GM23248 (cell line): ENCODE measurements around the gene OR2Y1. TPM values are rescaled to one million over a fixed set of nuclear protein-coding genes. Genes with fewer than 3 reads are reported as not detected.
"Not testable (repeated sequence)": the region's sequence is repeated elsewhere in the genome, so short reads cannot be mapped to it uniquely, and the experiment has no call there.

Experiments used
- DNase-seq: peaks from one replicate; pipeline ENCODE4 v3.0.0-alpha.2; 2015
- H2AFZ ChIP-seq: fragments of 200-600 bp; sonication (generic); 2 replicates; pipeline ENCODE4 v1.6.1; 2016; ENCODE audit warnings: antibody characterized with exemption
- H3F3A ChIP-seq: fragments of 200-600 bp; sonication (generic); 2 replicates; pipeline ENCODE4 v1.6.1; 2016; ENCODE audit warnings: mild to moderate bottlenecking, antibody characterized with exemption, mixed run types; ENCODE audit not compliant: insufficient read depth
- H3K27ac ChIP-seq: fragments of 200-600 bp; sonication (generic); 2 replicates; pipeline ENCODE4 v1.5.1; 2016; ENCODE audit warnings: mild to moderate bottlenecking
- H3K27me3 ChIP-seq: fragments of 200-600 bp; sonication (generic); replicated peaks from 2 replicates; pipeline ENCODE4 v1.6.1; 2016; ENCODE audit warnings: mild to moderate bottlenecking; ENCODE audit not compliant: insufficient read depth
- H3K36me3 ChIP-seq: fragments of 200-600 bp; sonication (generic); 2 replicates; pipeline ENCODE4 v1.6.1; 2016; ENCODE audit warnings: low read depth, mild to moderate bottlenecking
- H3K4me1 ChIP-seq: fragments of 200-600 bp; sonication (generic); 2 replicates; pipeline ENCODE4 v1.6.1; 2016; ENCODE audit warnings: mild to moderate bottlenecking; ENCODE audit not compliant: insufficient read depth
- H3K4me2 ChIP-seq: fragments of 200-600 bp; sonication (generic); one replicate; pipeline ENCODE4 v1.6.1; 2016; ENCODE audit warnings: mild to moderate bottlenecking; ENCODE audit not compliant: unreplicated experiment
- H3K4me3 ChIP-seq: fragments of 200-600 bp; sonication (generic); 2 replicates; pipeline ENCODE4 v1.5.1; 2016; ENCODE audit warnings: mild to moderate bottlenecking
- H3K79me2 ChIP-seq: fragments of 200-600 bp; sonication (generic); 2 replicates; pipeline ENCODE4 v1.6.1; 2016; ENCODE audit warnings: mild to moderate bottlenecking; ENCODE audit not compliant: insufficient read depth
- H3K9ac ChIP-seq: fragments of 200-600 bp; sonication (generic); 2 replicates; pipeline ENCODE4 v1.6.1; 2016; ENCODE audit warnings: mild to moderate bottlenecking
- H3K9me2 ChIP-seq: fragments of 200-600 bp; sonication (generic); 2 replicates; pipeline ENCODE4 v1.6.1; 2016; ENCODE audit warnings: mixed run types, mild to moderate bottlenecking, moderate library complexity; ENCODE audit not compliant: insufficient read depth
- H3K9me3 ChIP-seq: fragments of 200-600 bp; sonication (generic); one replicate; pipeline ENCODE4 v1.6.1; 2017; ENCODE audit warnings: low read depth
- H4K20me1 ChIP-seq: fragments of 200-600 bp; sonication (generic); 2 replicates; pipeline ENCODE4 v1.6.0; 2016; ENCODE audit not compliant: insufficient read depth
- EZH2 ChIP-seq: fragments of 200-600 bp; sonication (generic); IDR thresholded peaks from 2 replicates; pipeline ENCODE4 v1.6.1; 2018; ENCODE audit warnings: antibody characterized with exemption, mild to moderate bottlenecking; ENCODE audit not compliant: insufficient read depth, poor library complexity, severe bottlenecking
- EZH2phosphoT487 ChIP-seq: fragments of 200-600 bp; sonication (generic); IDR thresholded peaks from 2 replicates; pipeline ENCODE4 v1.6.1; 2018; ENCODE audit warnings: antibody characterized with exemption, moderate library complexity, mild to moderate bottlenecking, low read depth; ENCODE audit not compliant: insufficient read depth
- WGBS, 2 experiments: methylation state at CpG; one replicate each; pipeline ENCODE4 v1.1.6; 2015 to 2017; ENCODE audit warnings: low lambda C conversion rate in 2 of 2, low coverage in 1 of 2; ENCODE audit errors: missing lambda C conversion rate in 2 of 2; 5-methylcytosine and 5-hydroxymethylcytosine counted together
- in situ Hi-C: fragments of 300-500 bp; cut with MboI; formaldehyde crosslinking; loops from 2 replicates; pipeline ENCODE4 v1.15.0; 2020
- polyA plus RNA-seq: library from polyadenylated mRNA; unstranded; fragments of >200 nt; fragmentation: Nextera tagmentation; extraction: Ambion mirVana; gene quantifications from 2 replicates; pipeline ENCODE4 v1.2.1, GENCODE V29; 2016
- total RNA-seq: library from RNA; depleted of rRNA; stranded (reverse); fragments of >200 nt; shearing (Covaris generic); gene quantifications from 2 replicates; pipeline ENCODE4 v1.2.3, GENCODE V29; 2014

The OR2Y1 gene
- total and polyA plus RNA-seq, 2 experiments from 2014 or later: not detected

DNA sequence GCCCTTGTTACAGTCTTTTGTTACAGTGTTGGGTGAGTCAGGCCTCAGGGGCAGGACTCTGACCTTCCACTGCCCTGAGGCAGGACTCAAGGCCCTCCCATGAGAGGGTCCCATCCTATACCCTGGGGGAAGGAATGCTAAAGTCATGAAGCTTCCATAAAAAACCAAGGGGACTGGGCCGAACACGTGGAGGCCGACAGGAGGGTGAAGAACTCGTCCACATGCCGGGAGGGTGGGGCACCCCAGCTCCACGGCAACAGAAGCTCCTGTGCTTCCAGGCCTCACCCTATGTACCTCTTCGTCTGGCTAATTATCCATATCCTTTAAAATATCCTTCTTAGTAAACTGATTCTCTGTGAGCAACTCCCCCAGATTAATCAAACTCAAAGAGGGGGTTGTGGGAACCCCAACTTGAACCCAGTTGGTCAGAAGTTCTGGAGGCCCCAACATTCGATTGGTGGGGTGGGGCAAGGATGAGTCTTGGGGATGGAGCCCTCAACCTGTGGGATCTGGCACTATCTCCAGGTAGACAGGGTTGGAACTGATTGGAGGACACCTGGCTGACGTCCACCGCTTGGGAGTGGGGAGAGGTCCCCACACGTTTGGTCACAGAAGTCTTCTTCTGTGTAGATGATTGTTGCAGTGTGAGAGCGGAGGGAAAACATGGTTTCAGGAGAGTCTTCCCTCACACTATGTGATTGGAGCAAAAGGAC lies 43.6 kb upstream of the OR2Y1 start:
- no peak for DNase-seq
- peaks cover 31% of the 10 kb centered on the region for H3K4me1 ChIP-seq
- H3K9me3 ChIP-seq: no peaks in the 10 kb centered on the region
- no peak overlapping the region for H3K4me2 ChIP-seq
- no peaks in the 10 kb centered on the region for H3K27me3 ChIP-seq
- no peaks in the 10 kb centered on the region for H3K9me2 ChIP-seq
- no peaks in the 10 kb centered on the region for H3K36me3 ChIP-seq
- TF ChIP-seq EZH2: no peak
- TF ChIP-seq EZH2phosphoT487: no peak
- H3K79me2 ChIP-seq: peaks cover 19% of the 10 kb centered on the region
- no peak overlapping the region for H3K27ac ChIP-seq
- H2AFZ ChIP-seq: no peak overlapping the region
- H3K4me3 ChIP-seq: no peak overlapping the region
- no peak overlapping the region for H3K9ac ChIP-seq
- peaks cover 35% of the 10 kb centered on the region for H3F3A ChIP-seq
- in situ Hi-C loops: no loop called here
- WGBS, 2 experiments: 80% methylated on average over 12 of the region's 12 CpGs
- H4K20me1 ChIP-seq: no peaks in the 10 kb centered on the region

- no peak for DNase-seq
- H3K9ac ChIP-seq: no peak overlapping the region
- peaks cover 30% of the 10 kb centered on the region for H3F3A ChIP-seq
- H3K9me2 ChIP-seq: no peaks in the 10 kb centered on the region
- no peak overlapping the region for H2AFZ ChIP-seq
- no peaks in the 10 kb centered on the region for H3K27me3 ChIP-seq
- TF ChIP-seq EZH2phosphoT487 (no peak), EZH2 (no peak)
- in situ Hi-C loops: no loop called here
- H3K27ac ChIP-seq: no peak overlapping the region
- H3K4me3 ChIP-seq: no peak overlapping the region
- H3K4me1 ChIP-seq: peaks cover 31% of the 10 kb centered on the region
- WGBS, 2 experiments: 66 to 78% methylated on average over 2 of the region's 2 CpGs
- no peaks in the 10 kb centered on the region for H3K36me3 ChIP-seq
- H4K20me1 ChIP-seq: no peaks in the 10 kb centered on the region
- no peak overlapping the region for H3K4me2 ChIP-seq
- no peaks in the 10 kb centered on the region for H3K9me3 ChIP-seq
- H3K79me2 ChIP-seq: peaks cover 12% of the 10 kb centered on the region
Measured at GRCh38 chr5:180782748-180783147, 42.9 kb upstream of the OR2Y1 start.

- H2AFZ ChIP-seq, H3K4me2 ChIP-seq, H3K9ac ChIP-seq, H3K9me3 ChIP-seq, H3K79me2 ChIP-seq, H3K27me3 ChIP-seq, H3K36me3 ChIP-seq, H4K20me1 ChIP-seq, DNase-seq, in situ Hi-C loops, H3K4me3 ChIP-seq, H3K9me2 ChIP-seq, H3K27ac ChIP-seq: not testable (repeated sequence)
- 77% methylated on average over 14 of the region's 14 CpGs for WGBS, 2 experiments
- H3K4me1 ChIP-seq: peaks cover 22% of the 10 kb centered on the region
- peaks cover 22% of the 10 kb centered on the region for H3F3A ChIP-seq
Measured at GRCh38 chr5:180781900-180782326, 42.1 kb upstream of the OR2Y1 start.

GRCh38 chr5:180779985-180780610 lies 40.2 kb upstream of the OR2Y1 start:
- no peaks in the 10 kb centered on the region for H3K79me2 ChIP-seq
- H3K4me2 ChIP-seq: no peak overlapping the region
- H3K9me3 ChIP-seq: no peaks in the 10 kb centered on the region
- WGBS, 2 experiments: 50 to 52% methylated on average over 10 of the region's 10 CpGs
- no peak for TF ChIP-seq EZH2
- TF ChIP-seq EZH2phosphoT487: no peak
- no peak overlapping the region for H3K4me3 ChIP-seq
- no peaks in the 10 kb centered on the region for H3K36me3 ChIP-seq
- H3F3A ChIP-seq: peaks cover 5% of the 10 kb centered on the region
- no peaks in the 10 kb centered on the region for H3K9me2 ChIP-seq
- no peak overlapping the region for H3K9ac ChIP-seq
- no peak overlapping the region for H2AFZ ChIP-seq
- peaks cover 5% of the 10 kb centered on the region for H3K4me1 ChIP-seq
- no peak overlapping the region for H3K27ac ChIP-seq
- no peaks in the 10 kb centered on the region for H4K20me1 ChIP-seq
- H3K27me3 ChIP-seq: no peaks in the 10 kb centered on the region
- DNase-seq: no peak
- in situ Hi-C loops: no loop called here
